Ovary (tissue), 3 donors: ENCODE results near the gene ARL2.

Experiments
- CTCF ChIP-seq, 3 donors: fragments of 450-650 bp in 2 of 3; fragments of 200-600 bp in 1 of 3; IDR thresholded peaks; one replicate each; pipeline versions ENCODE4 v1.5.1 to v1.8.0; 2016 to 2022; ENCODE audit warnings: antibody characterized with exemption in 3 of 3, mild to moderate bottlenecking in 1 of 3
- POLR2A ChIP-seq: fragments of 450-650 bp; IDR thresholded peaks from one replicate; pipeline ENCODE4 v1.6.1; 2017; ENCODE audit warnings: antibody characterized with exemption, mild to moderate bottlenecking, moderate library complexity
- donor health status: DM: no; HTN: no; CAD: no.

DNA sequence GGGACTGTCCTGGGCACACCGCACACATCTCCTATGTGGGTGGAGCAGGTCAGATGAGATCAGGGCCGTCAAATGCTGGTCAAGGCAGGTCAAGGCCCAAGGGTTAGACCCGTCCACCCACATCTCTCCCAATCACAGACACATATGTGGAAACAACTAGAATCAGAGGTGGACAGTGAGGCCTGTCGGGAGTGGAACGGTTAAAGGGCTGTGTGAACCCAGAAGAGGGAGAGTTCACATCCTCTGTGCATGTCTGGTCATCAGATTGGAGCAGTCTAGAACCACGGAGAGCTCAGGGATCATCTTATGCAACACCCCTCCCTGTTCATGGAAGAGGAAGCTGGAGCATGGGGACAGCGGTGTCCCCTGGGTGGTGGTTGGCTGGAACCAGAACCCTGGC, 5.9 kb downstream of the ARL2 start:
- TF ChIP-seq POLR2A, result no peak
- TF ChIP-seq CTCF (IDR thresholded peaks at IDR 0.05), result no peak
